H9 (cell line): ENCODE data around the gene IL6ST. TPM values are rescaled to one million over a fixed set of nuclear protein-coding genes. Genes with fewer than 3 reads are reported as not detected.

Experiments
- DNase-seq: peaks from one replicate; pipeline ENCODE4 v3.0.0-alpha.2; 2017
- H2AFZ ChIP-seq: one replicate; pipeline ENCODE4 v1.6.1; 2013; ENCODE audit warnings: mild to moderate bottlenecking, low read length, control low read depth, moderate library complexity
- H2AK5ac ChIP-seq: 2 replicates; pipeline ENCODE4 v1.6.1; 2013; ENCODE audit warnings: low read length, control low read depth, mixed read lengths; ENCODE audit not compliant: insufficient read length
- H2BK120ac ChIP-seq: one replicate; pipeline ENCODE4 v1.6.1; 2013; ENCODE audit warnings: low read depth, mild to moderate bottlenecking, low read length, control low read depth, inconsistent platforms; ENCODE audit not compliant: poor library complexity, severe bottlenecking
- H2BK12ac ChIP-seq: 2 replicates; pipeline ENCODE4 v1.6.1; 2013; ENCODE audit warnings: low read length, control low read depth, mixed read lengths, low read depth; ENCODE audit not compliant: insufficient read length
- H2BK15ac ChIP-seq: 2 replicates; pipeline ENCODE4 v1.6.1; 2013; ENCODE audit warnings: low read depth, low read length, control low read depth
- H2BK20ac ChIP-seq: one replicate; pipeline ENCODE4 v1.6.1; 2013; ENCODE audit warnings: low read depth, mild to moderate bottlenecking, low read length, control low read depth, inconsistent platforms; ENCODE audit not compliant: poor library complexity, severe bottlenecking
- H2BK5ac ChIP-seq: 2 replicates; pipeline ENCODE4 v1.6.1; 2013; ENCODE audit warnings: low read length, control low read depth, mixed read lengths; ENCODE audit not compliant: insufficient read length
- H3K14ac ChIP-seq: 2 replicates; pipeline ENCODE4 v1.6.1; 2013; ENCODE audit warnings: low read length, control low read depth; ENCODE audit not compliant: insufficient read depth
- H3K18ac ChIP-seq: 2 replicates; pipeline ENCODE4 v1.6.1; 2013; ENCODE audit warnings: low read depth, mild to moderate bottlenecking, mixed read lengths, low read length, control low read depth; ENCODE audit not compliant: insufficient read length
- H3K23ac ChIP-seq: 2 replicates; pipeline ENCODE4 v1.6.1; 2013; ENCODE audit warnings: low read length, control low read depth, mixed read lengths, low read depth; ENCODE audit not compliant: insufficient read length
- H3K23me2 ChIP-seq: 2 replicates; pipeline ENCODE4 v1.6.1; 2013; ENCODE audit warnings: low read depth, mild to moderate bottlenecking, mixed read lengths, low read length, control low read depth; ENCODE audit not compliant: insufficient read length, poor library complexity, severe bottlenecking
- H3K27ac ChIP-seq: 2 replicates; pipeline ENCODE4 v1.5.1; 2013; ENCODE audit warnings: low read length, control low read depth, mixed read lengths, low read depth; ENCODE audit not compliant: insufficient read length
- H3K27me3 ChIP-seq: 2 replicates; pipeline ENCODE4 v1.6.1; 2013; ENCODE audit warnings: low read length, control low read depth, inconsistent platforms; ENCODE audit not compliant: insufficient read depth
- H3K4ac ChIP-seq: 2 replicates; pipeline ENCODE4 v1.6.1; 2013; ENCODE audit warnings: low read depth, mild to moderate bottlenecking, control low read depth, inconsistent platforms, low read length, moderate library complexity
- H3K4me1 ChIP-seq: 2 replicates; pipeline ENCODE4 v1.6.1; 2013; ENCODE audit warnings: low read length, control low read depth, inconsistent platforms; ENCODE audit not compliant: insufficient read depth
- H3K4me2 ChIP-seq: 2 replicates; pipeline ENCODE4 v1.6.1; 2013; ENCODE audit warnings: low read length, control low read depth, mixed read lengths; ENCODE audit not compliant: insufficient read length, insufficient read depth
- H3K56ac ChIP-seq: 2 replicates; pipeline ENCODE4 v1.6.1; 2013; ENCODE audit warnings: low read depth, mild to moderate bottlenecking, mixed read lengths, low read length, control low read depth; ENCODE audit not compliant: insufficient read length
- H3K79me1 ChIP-seq: 2 replicates; pipeline ENCODE4 v1.6.1; 2013; ENCODE audit warnings: low read depth, mild to moderate bottlenecking, moderate library complexity, low read length, control low read depth, inconsistent platforms; ENCODE audit not compliant: insufficient read depth, poor library complexity, severe bottlenecking
- H3K79me2 ChIP-seq: 2 replicates; pipeline ENCODE4 v1.6.1; 2013; ENCODE audit warnings: low read length, control low read depth, inconsistent platforms; ENCODE audit not compliant: insufficient read depth
- H3K9ac ChIP-seq: 2 replicates; pipeline ENCODE4 v1.6.1; 2013; ENCODE audit warnings: low read length, control low read depth, mixed read lengths; ENCODE audit not compliant: insufficient read length; ENCODE audit errors: extremely low read depth
- H3K9me3 ChIP-seq: one replicate; pipeline ENCODE4 v1.6.1; 2013; ENCODE audit warnings: low read depth, low read length, inconsistent platforms; ENCODE audit not compliant: control insufficient read depth
- H3T11ph ChIP-seq: one replicate; pipeline ENCODE4 v1.6.1; 2013; ENCODE audit warnings: mild to moderate bottlenecking, low read length, control low read depth, inconsistent platforms
- H4K20me1 ChIP-seq: one replicate; pipeline ENCODE4 v1.6.1; 2013; ENCODE audit not compliant: control insufficient read depth, insufficient read length, insufficient read depth
- H4K5ac ChIP-seq: 2 replicates; pipeline ENCODE4 v1.6.1; 2013; ENCODE audit warnings: low read depth, mild to moderate bottlenecking, mixed read lengths, low read length, control low read depth; ENCODE audit not compliant: insufficient read length
- H4K8ac ChIP-seq: replicated peaks from 2 replicates; pipeline ENCODE4 v1.6.1; 2013; ENCODE audit warnings: low read length, control low read depth, mixed read lengths, low read depth; ENCODE audit not compliant: insufficient read length
- H4K91ac ChIP-seq: 2 replicates; pipeline ENCODE4 v1.6.1; 2013; ENCODE audit warnings: low read depth, mild to moderate bottlenecking, moderate library complexity, mixed read lengths, low read length, control low read depth; ENCODE audit not compliant: insufficient read length
- H3K27ac Mint-ChIP-seq, 3 experiments: 2 replicates in 2 of 3; 3 replicates in 1 of 3; pipeline ENCODE4 v1.8.0; 2020 to 2021; ENCODE audit warnings: mixed read lengths in 3 of 3, mild to moderate bottlenecking in 1 of 3, moderate library complexity in 1 of 3
- H3K27me3 Mint-ChIP-seq: 2 replicates; pipeline ENCODE4 v1.8.0; 2021; ENCODE audit warnings: low read depth, mild to moderate bottlenecking, moderate library complexity, mixed read lengths
- H3K36me3 Mint-ChIP-seq, 3 experiments: 2 replicates in 2 of 3; 3 replicates in 1 of 3; pipeline ENCODE4 v1.8.0; 2020 to 2021; ENCODE audit warnings: low read depth in 3 of 3, mixed read lengths in 3 of 3; ENCODE audit not compliant: insufficient read depth in 1 of 3
- H3K4me1 Mint-ChIP-seq, 2 experiments: 2 replicates each; pipeline ENCODE4 v1.8.0; 2020; ENCODE audit warnings: mixed read lengths in 2 of 2
- H3K4me3 Mint-ChIP-seq, 2 experiments: 2 replicates in 1 of 2; 3 replicates in 1 of 2; pipeline ENCODE4 v1.8.0; 2020 to 2021; ENCODE audit warnings: mild to moderate bottlenecking in 2 of 2, mixed read lengths in 2 of 2, moderate library complexity in 1 of 2
- H3K9me3 Mint-ChIP-seq, 2 experiments: 2 replicates in 1 of 2; 3 replicates in 1 of 2; pipeline ENCODE4 v1.8.0; 2020; ENCODE audit warnings: mild to moderate bottlenecking in 2 of 2, mixed read lengths in 2 of 2, moderate library complexity in 1 of 2
- CTCF ChIP-seq: fragments of 200-600 bp; sonication (generic); conservative IDR thresholded peaks from 3 replicates; pipeline ENCODE4 v1.8.0; 2021; ENCODE audit warnings: antibody characterized with exemption, mild to moderate bottlenecking
- WGBS: extraction: QIAGEN DNeasy Blood & Tissue Kit; methylation state at CpG from one replicate; pipeline ENCODE4 v1.1.7; 2013; ENCODE audit warnings: missing lambda C conversion rate, low lambda C conversion rate, mixed read lengths; ENCODE audit not compliant: insufficient read length; ENCODE audit errors: extremely low coverage; 5-methylcytosine and 5-hydroxymethylcytosine counted together
- total RNA-seq: library from RNA; stranded (reverse); gene quantifications from 2 replicates; pipeline ENCODE4 v1.2.1, GENCODE V29; 2021

Gene IL6ST
- total RNA-seq, 1 experiment from 2014 or later = 11.1 TPM

DNA sequence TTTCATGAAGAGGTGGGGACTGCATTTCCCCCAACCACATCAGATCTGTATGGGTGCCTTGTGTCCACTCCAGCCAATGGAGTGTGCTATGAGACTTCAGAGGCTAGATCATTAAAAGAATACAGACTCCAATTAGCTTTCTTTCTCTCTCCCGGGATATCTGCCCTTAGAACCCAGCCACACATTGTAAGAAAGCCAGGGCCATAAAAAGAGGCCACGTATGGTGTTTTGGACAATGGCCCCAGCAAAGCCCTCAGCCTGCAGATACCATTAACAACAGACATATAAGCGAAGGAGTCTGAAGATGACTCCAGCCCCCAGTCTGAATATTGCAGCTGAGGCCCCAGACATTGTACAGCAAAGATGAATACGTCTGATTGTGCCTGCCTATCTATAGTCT lies 21.5 kb downstream of the IL6ST start:
- Histone ChIP-seq H2BK12ac (no peak overlapping the region), H2AK5ac (no peak overlapping the region), H3K56ac (no peak overlapping the region), H3K4me1 (no peaks in the 10 kb centered on the region), H3K23me2 (no peaks in the 10 kb centered on the region), H4K8ac (no peak overlapping the region), H3K14ac (no peak overlapping the region), H3K4me2 (no peak overlapping the region), H3K27ac (no peak overlapping the region), H4K20me1 (no peaks in the 10 kb centered on the region), H3K18ac (no peak overlapping the region), H3K9me3 (no peaks in the 10 kb centered on the region), H3T11ph (no peak overlapping the region), H2BK5ac (no peak overlapping the region), H3K79me2 (no peaks in the 10 kb centered on the region), H3K79me1 (no peaks in the 10 kb centered on the region), H3K9ac (no peak overlapping the region), H2BK15ac (no peak overlapping the region), H3K27me3 (no peaks in the 10 kb centered on the region), H4K91ac (no peak overlapping the region), H2AFZ (no peak overlapping the region), H4K5ac (no peak overlapping the region), H3K23ac (no peak overlapping the region), H2BK120ac (no peak overlapping the region), H2BK20ac (no peak overlapping the region), H3K4ac (no peak overlapping the region)
- Mint-ChIP-seq H3K9me3 (no peaks in the 10 kb centered on the region), H3K4me1 (no peaks in the 10 kb centered on the region), H3K27me3 (no peaks in the 10 kb centered on the region), H3K36me3 (no peaks in the 10 kb centered on the region), H3K4me3 (no peak overlapping the region), H3K27ac (no peak overlapping the region; a peak in 1 of 7 replicates)
- no CpG with 5 or more reads among the region's 4 CpGs for WGBS
- TF ChIP-seq CTCF = no peak
- no peak for DNase-seq
